GM12878 (cell line): Measurements from ENCODE around the gene FAM117B. TPM values are rescaled to one million over a fixed set of nuclear protein-coding genes. Genes with fewer than 3 reads are reported as not detected.

Experiments
- ATAC-seq: fragments of 200-7000 bp; cut with Tn5 transposase; 3 replicates; pipeline ENCODE4 v1.9.1; 2020; ENCODE audit warnings: mild to moderate bottlenecking, moderate library complexity
- BruUV-seq: library from RNA; stranded (reverse); fragments of 400-500 nt; replicated peaks from 2 replicates; lab custom pipeline; 2021; lab: Mats Ljungman, UMichigan
- CTCF ChIA-PET: fragments of 300-600 bp; sonication (Branson Sonifier 250); formaldehyde crosslinking; extraction: SDS; loops from one replicate; lab custom pipeline; 2021; ENCODE audit warnings: inconsistent platforms; lab: Yijun Ruan, JAX
- POLR2A ChIA-PET: fragments of 350-600 bp; formaldehyde crosslinking; extraction: SDS; loops from one replicate; lab custom pipeline; 2021; ENCODE audit warnings: inconsistent platforms; lab: Charles Lee
- RAD21 ChIA-PET: fragments of 300-600 bp; sonication (Branson Sonifier 250); formaldehyde crosslinking; loops from one replicate; lab custom pipeline; 2023; ENCODE audit warnings: antibody characterized with exemption; ENCODE audit not compliant: unreplicated experiment; lab: Charles Lee
- SMC1A ChIA-PET: fragments of 300-600 bp; sonication (Branson Sonifier 250); formaldehyde crosslinking; loops from one replicate; lab custom pipeline; 2023; ENCODE audit not compliant: unreplicated experiment, uncharacterized antibody; lab: Charles Lee
- DNase-seq: peaks from one replicate; pipeline ENCODE4 v3.0.0-alpha.2; 2011; ENCODE audit warnings: low read depth, low spot score
- FAIRE-seq: peaks from 3 replicates; lab custom pipeline; 2011; peaks lifted over from hg19 to GRCh38; lab: Jason Lieb, UNC
- H2AFZ ChIP-seq: 2 replicates; pipeline ENCODE4 v1.6.0; 2011; ENCODE audit warnings: low read depth, low read length, control low read depth; ENCODE audit not compliant: control insufficient read depth
- H3K27ac ChIP-seq: 2 replicates; pipeline ENCODE4 v1.5.1; 2011; ENCODE audit warnings: control low read depth; ENCODE audit not compliant: control insufficient read depth, insufficient read depth
- H3K27me3 ChIP-seq, 2 experiments: replicated peaks in 1 of 2; 2 replicates each; pipeline versions ENCODE4 v1.6.0 to v1.6.1; 2011; ENCODE audit warnings: low read length in 1 of 2; ENCODE audit not compliant: control insufficient read depth in 2 of 2, insufficient read depth in 2 of 2
- H3K36me3 ChIP-seq, 2 experiments: 2 replicates each; pipeline ENCODE4 v1.5.1; 2011; ENCODE audit warnings: low read length in 1 of 2; ENCODE audit not compliant: control insufficient read depth in 2 of 2, insufficient read depth in 2 of 2
- H3K4me1 ChIP-seq: 2 replicates; pipeline ENCODE4 v1.6.1; 2011; ENCODE audit warnings: mild to moderate bottlenecking, low read length, moderate library complexity, mixed read lengths; ENCODE audit not compliant: control insufficient read depth, insufficient read depth
- H3K4me2 ChIP-seq: 2 replicates; pipeline ENCODE4 v1.6.0; 2011; ENCODE audit warnings: control low read depth; ENCODE audit not compliant: control insufficient read depth, insufficient read depth
- H3K4me3 ChIP-seq: fragments of 200-600 bp; sonication (generic); 2 replicates; pipeline ENCODE4 v1.5.1; 2016
- H3K79me2 ChIP-seq: 2 replicates; pipeline ENCODE4 v1.6.0; 2011; ENCODE audit warnings: low read length; ENCODE audit not compliant: control insufficient read depth, insufficient read depth
- H3K9ac ChIP-seq: 2 replicates; pipeline ENCODE4 v1.8.0; 2011; ENCODE audit warnings: low read length, control low read depth, mixed read lengths; ENCODE audit not compliant: control insufficient read depth, insufficient read depth
- H3K9me3 ChIP-seq: replicated peaks from 3 replicates; pipeline ENCODE4 v1.5.1; 2011; ENCODE audit warnings: mild to moderate bottlenecking, low read length; ENCODE audit not compliant: control insufficient read depth, insufficient read depth
- H4K20me1 ChIP-seq: 2 replicates; pipeline ENCODE4 v1.6.0; 2011; ENCODE audit not compliant: control insufficient read depth, insufficient read depth
- BRCA1 ChIP-seq: IDR thresholded peaks from 2 replicates; pipeline ENCODE4 v1.6.1; 2011; ENCODE audit warnings: low read depth, low read length, improper control_type of control experiment
- CTCF ChIP-seq, 3 experiments: IDR thresholded peaks in 2 of 3; conservative IDR thresholded peaks in 1 of 3; 2 replicates each; pipeline ENCODE4 v1.5.1; 2011; ENCODE audit warnings: low read depth in 3 of 3, low read length in 3 of 3, mild to moderate bottlenecking in 3 of 3, control low read depth in 2 of 3, moderate library complexity in 2 of 3, inconsistent platforms in 1 of 3, mixed read lengths in 1 of 3; ENCODE audit not compliant: control insufficient read depth in 2 of 3, insufficient read depth in 1 of 3; ENCODE audit errors: extremely low read depth in 1 of 3
- LARP7 ChIP-seq: fragments of 450-650 bp; IDR thresholded peaks from 2 replicates; pipeline ENCODE4 v1.6.1; 2017; ENCODE audit warnings: mild to moderate bottlenecking
- PAX5 ChIP-seq: IDR thresholded peaks from 2 replicates; pipeline ENCODE4 v1.6.1; 2011; ENCODE audit warnings: low read depth, low read length, borderline replicate concordance
- RBBP5 ChIP-seq: fragments of 200-600 bp; sonication (generic); conservative IDR thresholded peaks from 2 replicates; pipeline ENCODE4 v1.6.1; 2016
- SUZ12 ChIP-seq: fragments of 200-600 bp; sonication (generic); IDR thresholded peaks from one replicate; pipeline ENCODE4 v1.6.1; 2018; ENCODE audit warnings: antibody characterized with exemption, mild to moderate bottlenecking; ENCODE audit not compliant: unreplicated experiment
- ZNF274 ChIP-seq: IDR thresholded peaks from one replicate; pipeline ENCODE4 v1.8.0; 2011; ENCODE audit not compliant: insufficient read length, insufficient read depth
- WGBS: methylation state at CpG from one replicate; pipeline ENCODE4 v1.1.6; 2016; ENCODE audit warnings: low lambda C conversion rate; ENCODE audit not compliant: insufficient replicate concordance, insufficient coverage; ENCODE audit errors: missing lambda C conversion rate; 5-methylcytosine and 5-hydroxymethylcytosine counted together
- in situ Hi-C: fragments of 300-500 bp; cut with MboI; formaldehyde crosslinking; loops from 9 replicates; pipeline ENCODE4 v1.14.3; 2018; ENCODE audit warnings: mixed read lengths
- intact Hi-C: fragments of 100-400 bp; cut with micrococcal nuclease; formaldehyde crosslinking; loops from one replicate; pipeline ENCODE4 v1.14.2; 2022; ENCODE audit not compliant: unreplicated experiment
- polyA plus RNA-seq, 11 experiments: library from polyadenylated mRNA; depleted of rRNA in 4 of 11; unstranded in 6 of 11; stranded (reverse) in 5 of 11; fragments of >200 nt; fragmentation: Nextera tagmentation in 4 of 11; fragmentation: Illumina TruSeq in 1 of 11; extraction: Ambion mirVana in 4 of 11; extraction: Trizol in 1 of 11; gene quantifications; 1 replicate in 1 of 11; 2 replicates in 10 of 11; pipeline versions ENCODE4 v1.2.1 to v1.2.3, GENCODE V29; 2011 to 2016; ENCODE audit warnings: inconsistent platforms in 2 of 11, missing spikeins in 2 of 11, low read depth in 1 of 11
- total RNA-seq, 4 experiments: library from RNA; depleted of rRNA in 3 of 4; stranded (reverse); fragments of >200 nt in 3 of 4; fragmentation: Illumina TruSeq in 1 of 4; extraction: Trizol in 1 of 4; gene quantifications; 2 replicates each; pipeline versions ENCODE4 v1.2.1 to v1.2.3, GENCODE V29; 2013 to 2021

FAM117B gene
- total and polyA plus RNA-seq, 10 of the 15 experiments (the other 5 are each of a cell fraction or from before 2014, with no cell fraction given): 1.6 to 7.6 (median 4.2) TPM

GRCh38 chr2:202717598-202718310, 83.0 kb downstream of the FAM117B start:
- Histone ChIP-seq H2AFZ (no peak overlapping the region), H3K9ac (no peak overlapping the region), H3K27ac (no peak overlapping the region), H4K20me1 (no peaks in the 10 kb centered on the region), H3K36me3 (no peaks in the 10 kb centered on the region), H3K4me3 (no peak overlapping the region), H3K4me2 (no peak overlapping the region), H3K4me1 (no peaks in the 10 kb centered on the region), H3K27me3 (no peaks in the 10 kb centered on the region), H3K9me3 (peaks cover 2% of the 10 kb centered on the region; the same call in 1 of the 3 replicates), H3K79me2 (no peaks in the 10 kb centered on the region)
- intact Hi-C loops (no loop called here), in situ Hi-C loops (no loop called here)
- ChIA-PET POLR2A (interaction anchor here (0.5 kb wide), 1 partner anchor 444 kb away, joined by 4 read pairs; no protein-coding TSS in a partner anchor), SMC1A (interaction anchor here (0.7 to 2.5 kb wide), 5 partner anchors 18 to 129 kb away, joined by 3 to 10 read pairs (median 5); no protein-coding TSS in a partner anchor), RAD21 (interaction anchor here (1.8 to 1.9 kb wide), 2 partner anchors 51 to 129 kb away, joined by 4 to 8 read pairs; no protein-coding TSS in a partner anchor), CTCF (interaction anchor here (1.0 to 4.0 kb wide), 3 partner anchors 17 to 144 kb away, joined by 3 to 20 read pairs (median 6); no protein-coding TSS in a partner anchor)
- FAIRE-seq (no peak), ATAC-seq (peak; percentile 72), DNase-seq (no peak)
- no peak for TF ChIP-seq PAX5
- TF ChIP-seq BRCA1: no peak
- no peak for TF ChIP-seq ZNF274
- no peak for TF ChIP-seq RBBP5
- no peak for TF ChIP-seq LARP7
- TF ChIP-seq CTCF (IDR thresholded peaks at IDR 0.05 in 2 of 3, conservative IDR thresholded peaks at IDR 0.05 in 1 of 3; ENCODE audit: control insufficient read depth in 2 of 3, extremely low read depth in 1 of 3, insufficient read depth in 1 of 3, low read depth in 3 of 3, low read length in 3 of 3): peak in 1 of 3 experiments; percentile 18; a peak in 2 of 6 replicates
- no peak for TF ChIP-seq SUZ12
- BruUV-seq: no TSS peak
- WGBS: 35% methylated on average over 3 of the region's 3 CpGs
